HG03135 (cell line): ENCODE data around the gene AMZ1.
A peak's percentile ranks its signal among the peaks of the same experiment; 100 is the strongest.
"Not testable (repeated sequence)": the region's sequence is repeated elsewhere in the genome, so short reads cannot be mapped to it uniquely, and the experiment has no call there.

Experiments used
- ATAC-seq: cut with Tn5 transposase; IDR thresholded peaks from one replicate; pipeline ENCODE4 v1.9.1; 2021; ENCODE audit warnings: mild to moderate bottlenecking, moderate library complexity; ENCODE audit not compliant: unreplicated experiment

The AMZ1 gene

GRCh38 chr7:2666588-2667250 is 21.3 kb upstream of the AMZ1 start:
- ATAC-seq = no peak

DNA sequence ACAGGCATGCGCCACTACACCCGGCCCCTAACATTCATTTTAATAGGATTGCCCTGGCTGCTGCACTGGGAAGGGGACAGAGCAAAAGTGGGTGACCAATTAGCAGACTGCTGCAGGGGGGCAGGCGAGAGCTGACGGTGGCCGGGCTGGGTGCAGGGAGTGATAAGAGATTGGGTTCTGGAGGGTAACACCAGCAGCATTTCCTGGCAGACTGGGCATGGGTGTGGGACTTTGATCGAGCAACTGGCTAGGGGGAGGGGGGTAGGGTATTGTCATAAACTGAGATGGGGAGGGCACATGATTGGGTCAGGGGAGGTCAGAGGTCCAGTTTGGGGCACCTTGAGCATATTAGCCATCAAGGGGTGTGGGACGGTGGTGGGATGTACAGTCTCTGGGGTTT is 20.2 kb upstream of the AMZ1 start:
- no peak for ATAC-seq

GRCh38 chr7:2668401-2668800 is 19.6 kb upstream of the AMZ1 start:
- no peak for ATAC-seq

DNA sequence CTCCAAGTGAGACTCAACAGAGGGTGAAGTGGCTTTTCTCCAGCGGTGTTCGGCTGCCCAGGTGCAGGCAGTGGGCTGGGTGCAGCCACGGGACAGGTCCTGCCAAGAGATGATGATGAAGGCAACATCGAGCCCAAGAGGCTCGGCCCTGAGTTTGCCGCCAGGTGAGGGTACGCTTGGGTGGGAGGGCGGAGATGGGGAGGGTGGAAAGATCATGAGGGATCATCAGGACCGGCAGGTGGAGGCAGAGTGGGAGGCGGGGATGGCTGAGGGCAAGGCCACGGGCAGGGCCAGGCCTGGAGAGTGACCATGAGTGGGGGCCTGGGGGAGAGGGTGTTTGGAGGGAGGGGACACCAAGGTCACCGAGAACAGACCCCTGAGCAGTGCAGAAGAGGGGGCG is 17.8 kb upstream of the AMZ1 start:
- no peak for ATAC-seq

DNA sequence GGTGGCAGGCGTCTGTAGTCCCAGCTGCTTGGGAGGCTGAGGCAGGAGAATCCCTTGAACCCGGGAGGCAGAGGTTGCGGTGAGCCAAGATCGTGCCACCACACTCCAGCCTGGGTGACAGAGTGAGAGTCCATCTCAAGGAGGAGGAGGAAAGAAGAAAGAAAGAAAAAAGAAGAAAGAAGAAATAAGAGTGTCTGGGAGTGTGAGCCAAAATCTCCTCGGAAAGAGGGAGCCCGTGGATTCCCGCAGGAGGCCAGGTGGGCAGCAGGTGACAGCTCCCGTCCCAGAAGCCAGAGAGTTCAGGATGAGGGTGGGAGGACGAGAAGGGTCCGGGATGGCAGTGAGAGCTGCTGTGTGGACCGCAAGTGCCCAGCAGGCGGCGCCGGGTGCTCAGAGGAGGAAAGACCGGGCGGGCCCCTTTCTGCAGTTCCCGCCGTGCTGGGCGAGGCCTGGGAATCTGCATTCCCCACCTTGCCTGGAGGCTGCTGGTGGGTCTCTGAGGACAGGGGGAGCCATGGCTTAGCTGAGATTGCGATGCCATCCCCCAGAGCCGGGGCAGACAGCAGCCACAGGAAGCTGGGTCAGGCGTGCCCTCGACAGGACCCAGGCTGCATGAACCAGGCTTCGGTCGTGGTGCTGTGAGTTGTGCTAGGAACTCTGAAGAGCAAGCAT is 17.1 kb upstream of the AMZ1 start:
- no peak for ATAC-seq

GRCh38 chr7:2673214-2673613 is 14.8 kb upstream of the AMZ1 start:
- ATAC-seq = not testable (repeated sequence)

DNA sequence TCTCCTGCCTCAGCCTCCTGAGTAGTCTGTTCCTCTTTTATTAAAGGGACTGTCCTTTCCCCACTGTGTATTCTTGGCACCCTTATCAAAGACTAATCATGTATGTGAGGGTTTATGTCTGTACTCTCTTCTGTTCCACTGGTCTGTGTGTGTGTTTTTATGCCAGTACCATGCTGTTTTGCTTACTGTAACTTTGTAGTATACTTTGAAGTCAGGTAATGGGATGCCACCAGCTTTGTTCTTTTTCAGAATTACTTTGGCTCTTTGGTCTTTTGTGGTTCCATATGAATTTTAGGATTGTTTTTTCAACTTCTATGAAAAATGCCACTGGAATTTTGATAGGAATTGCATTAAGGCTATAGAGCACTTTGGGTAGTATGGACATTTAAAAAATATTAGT is 14.1 kb upstream of the AMZ1 start:
- no peak for ATAC-seq

- ATAC-seq = no peak
Measured at GRCh38 chr7:2675256-2675764, 12.7 kb upstream of the AMZ1 start.

GRCh38 chr7:2676576-2676975 is 11.4 kb upstream of the AMZ1 start:
- not testable (repeated sequence) for ATAC-seq

- ATAC-seq = not testable (repeated sequence)
Measured at GRCh38 chr7:2678454-2678853, 9.5 kb upstream of the AMZ1 start.

DNA sequence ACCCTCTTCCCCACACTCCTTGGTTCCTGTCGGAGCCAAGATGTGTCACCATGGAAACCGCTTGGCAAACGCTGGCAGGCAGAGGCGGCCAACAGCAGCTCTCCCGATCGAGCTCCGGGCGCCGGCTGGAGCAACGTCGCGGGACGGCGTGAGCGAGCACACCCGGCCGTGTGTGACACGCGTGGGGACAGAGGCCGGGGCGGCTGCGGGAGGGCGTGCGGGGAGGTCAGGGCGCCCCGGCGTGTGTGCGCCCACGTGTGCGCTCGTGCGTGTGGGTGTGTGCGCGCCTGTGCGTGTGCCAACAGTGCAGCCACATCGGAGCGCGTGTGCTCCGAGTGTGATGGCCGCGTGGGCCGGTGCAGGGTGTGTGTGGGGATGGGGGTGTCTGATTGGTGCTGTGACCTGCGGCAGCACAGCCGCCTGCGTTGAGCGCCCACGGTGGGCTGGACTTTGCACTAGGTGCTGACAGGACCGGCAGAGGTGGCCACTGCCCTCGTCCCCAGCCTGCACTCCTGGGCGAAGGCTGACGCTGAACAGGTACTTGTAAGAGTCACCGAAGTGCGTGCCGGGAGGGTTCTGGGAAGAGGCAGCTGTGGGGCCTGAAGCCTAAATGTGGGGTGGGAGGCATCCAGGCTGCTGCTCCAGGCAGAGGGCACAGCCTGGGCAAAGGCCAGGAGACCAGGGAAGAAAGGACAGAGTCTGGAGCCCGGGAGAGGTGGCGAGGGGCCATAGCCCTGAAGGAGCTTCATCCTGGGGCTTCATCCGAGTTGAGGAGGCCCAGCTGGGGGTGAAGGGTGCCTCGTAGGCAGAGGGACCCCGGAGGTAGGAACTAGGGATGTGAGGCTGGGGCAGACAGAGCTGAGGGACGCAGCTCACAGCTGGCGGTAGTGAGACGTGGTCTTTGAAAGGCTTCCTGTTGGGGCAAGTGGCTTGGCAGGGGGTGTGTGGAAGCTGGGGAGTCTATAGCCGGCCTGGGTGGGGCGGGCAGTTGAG is 8.6 kb upstream of the AMZ1 start:
- ATAC-seq = not testable (repeated sequence)

DNA sequence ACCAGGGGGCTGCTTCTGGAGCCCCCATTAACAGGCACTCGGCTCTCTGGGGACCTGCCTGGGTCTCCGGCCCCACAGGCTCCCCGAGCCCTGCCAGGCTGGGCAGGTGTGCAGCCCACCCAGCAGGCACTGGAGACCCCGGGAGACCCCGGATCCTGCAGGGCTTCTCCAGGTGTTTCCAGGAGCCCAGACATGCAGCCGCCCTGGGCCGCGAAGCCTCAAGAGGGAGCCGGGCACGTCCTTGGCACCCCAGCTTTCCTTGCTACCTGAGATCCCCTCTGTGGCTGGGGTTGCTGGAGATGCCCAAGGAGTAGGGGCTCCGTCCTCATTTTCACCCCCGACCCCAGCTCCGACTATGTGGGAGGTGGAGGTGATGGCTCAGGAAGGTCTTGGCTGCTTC is 7.7 kb upstream of the AMZ1 start:
- ATAC-seq = no peak

- no peak for ATAC-seq
Measured at GRCh38 chr7:2680792-2681490, 7.1 kb upstream of the AMZ1 start.

- ATAC-seq = no peak
Measured at GRCh38 chr7:2681929-2682799, 5.8 kb upstream of the AMZ1 start.

- no peak for ATAC-seq
Measured at GRCh38 chr7:2684501-2684900, 3.5 kb upstream of the AMZ1 start.

GRCh38 chr7:2686101-2686500 is 1.9 kb upstream of the AMZ1 start:
- ATAC-seq = no peak

DNA sequence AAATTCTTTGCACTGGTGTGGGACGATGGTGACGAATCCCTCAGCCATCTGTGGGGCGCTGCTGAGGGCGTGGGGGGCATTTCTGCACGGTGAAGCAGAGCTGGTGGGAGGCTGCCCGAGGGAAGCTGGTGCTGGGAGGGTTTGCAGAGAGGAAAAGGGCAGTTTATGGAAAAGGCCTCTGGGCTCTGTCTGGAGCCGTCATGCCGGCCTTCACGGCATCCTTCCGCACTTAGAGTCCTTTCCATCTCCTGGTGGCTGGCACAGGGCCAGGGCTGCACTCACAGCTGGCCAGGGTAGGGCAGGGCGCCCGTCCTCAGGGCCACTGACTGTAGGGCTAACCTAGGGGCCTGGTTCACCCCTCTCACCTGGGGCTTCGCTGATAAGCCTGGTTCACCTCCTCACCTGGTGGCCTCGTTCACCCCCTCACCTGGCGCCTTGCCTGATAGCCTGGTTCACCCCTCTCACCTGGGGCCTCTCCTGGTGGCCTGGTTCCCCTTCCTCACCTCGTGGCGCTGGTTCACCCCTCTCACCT is 598 bp upstream of the AMZ1 start:
- ATAC-seq = no peak

- peak; percentile 75 for ATAC-seq
Measured at GRCh38 chr7:2688409-2689342, 674 bp downstream of the AMZ1 start.
